ENCODE measurements around the gene COL23A1. TPM values are rescaled to one million over a fixed set of nuclear protein-coding genes. Genes with fewer than 3 reads are reported as not detected.
A peak's percentile ranks its signal among the peaks of the same experiment; 100 is the strongest.

The COL23A1 gene
- total and polyA plus RNA-seq, 2 of the 8 experiments (the other 6 are each of a cell fraction or from before 2014, with no cell fraction given): 3.1 to 4.7 TPM

DNA sequence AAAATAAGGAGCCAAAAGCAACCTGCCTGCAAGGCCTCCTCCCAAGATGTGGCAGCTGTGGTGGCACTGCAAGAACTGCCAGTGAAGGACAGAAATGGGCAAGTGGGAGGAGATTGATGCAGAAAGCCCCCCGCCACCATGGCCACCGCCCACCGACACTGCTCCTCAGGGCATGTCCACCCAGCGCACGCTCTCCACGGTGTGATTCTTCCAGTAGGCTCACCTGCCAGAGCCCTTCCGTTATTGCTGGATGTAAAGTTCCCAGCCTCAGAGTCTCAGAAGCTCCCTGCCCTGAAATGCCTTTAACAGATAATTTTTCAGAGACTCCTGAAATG lies 202.4 kb downstream of the COL23A1 start:
- WGBS, 2 experiments (ENCODE audit: extremely low coverage in 1 of 2, insufficient coverage in 1 of 2, insufficient read length in 1 of 2, insufficient replicate concordance in 2 of 2, low coverage in 1 of 2, low lambda C conversion rate in 2 of 2, missing lambda C conversion rate in 1 of 2): 90% methylated on average over 7 of the region's 7 CpGs; no CpG with 5 or more reads in 1 of the 2 experiments
- no peaks in the 10 kb centered on the region for H3K9me3 ChIP-seq (ENCODE audit: insufficient read depth in 2 of 2, low read depth in 1 of 2, low read length in 1 of 2)
- DNase-seq (ENCODE audit: low read depth in 1 of 2, low spot score in 2 of 2): no peak

More for the DNA sequence above, 202.4 kb downstream of the COL23A1 start:
- Histone ChIP-seq H3K14ac (ENCODE audit: insufficient read length) (no peak overlapping the region), H3K9ac (replicated peaks in 1 of 4; ENCODE audit: extremely low read depth in 1 of 4, low read depth in 3 of 4, low read length in 3 of 4) (no peak overlapping the region), H3K27ac (ENCODE audit: low read depth, low read length) (no peak overlapping the region), H2BK12ac (ENCODE audit: low read depth, low read length) (no peak overlapping the region), H2BK20ac (ENCODE audit: low read length) (no peak overlapping the region), H3K4me3 (ENCODE audit: extremely low read depth in 1 of 4, insufficient read depth in 2 of 4, low read depth in 3 of 4, low read length in 4 of 4) (no peak overlapping the region), H3K18ac (ENCODE audit: extremely low read depth, low read length) (peak overlapping the region; percentile 78), H4K91ac (replicated peaks; ENCODE audit: insufficient read length, low read length) (no peak overlapping the region), H3K36me3 (ENCODE audit: control insufficient read depth in 2 of 4, insufficient read depth in 4 of 4, low read length in 3 of 4) (no peaks in the 10 kb centered on the region), H2BK5ac (ENCODE audit: low read depth, low read length) (peak overlapping the region; percentile 16; the same call in 1 of the 2 replicates), H3K23me2 (ENCODE audit: low read depth, low read length) (no peaks in the 10 kb centered on the region), H2BK15ac (ENCODE audit: low read length) (no peak overlapping the region), H3K56ac (replicated peaks; ENCODE audit: insufficient read length, low read depth, low read length) (no peak overlapping the region), H4K8ac (ENCODE audit: extremely low read depth, insufficient read depth, low read length) (no peak overlapping the region), H3K4me2 (ENCODE audit: insufficient read depth in 1 of 2, low read depth in 2 of 2, low read length in 2 of 2) (no peak overlapping the region), H3K4me1 (replicated peaks in 1 of 4; ENCODE audit: control insufficient read depth in 3 of 4, insufficient read depth in 4 of 4, low read length in 3 of 4) (peaks cover 0 to 20% (median 10%) of the 10 kb centered on the region in 4 experiments; a peak in 5 of 7 replicates), H3K79me2 (ENCODE audit: control insufficient read depth in 1 of 2, insufficient read depth in 2 of 2, low read length in 2 of 2) (no peaks in the 10 kb centered on the region), H2BK120ac (replicated peaks; ENCODE audit: low read depth, low read length) (no peak overlapping the region), H4K5ac (ENCODE audit: insufficient read length, low read depth, low read length) (no peak overlapping the region), H2AFZ (ENCODE audit: low read length) (no peak overlapping the region), H3K27me3 (replicated peaks in 1 of 4; ENCODE audit: control insufficient read depth in 3 of 4, extremely low read depth in 1 of 4, insufficient read depth in 3 of 4, low read length in 3 of 4) (no peaks in the 10 kb centered on the region; a peak in 1 of 7 replicates), H3K79me1 (ENCODE audit: low read depth, low read length) (no peaks in the 10 kb centered on the region), H3K4ac (replicated peaks; ENCODE audit: insufficient read length, low read depth, low read length) (no peak overlapping the region), H2AK5ac (ENCODE audit: low read depth, low read length) (no peak overlapping the region), H3K23ac (ENCODE audit: insufficient read length) (no peak overlapping the region), H4K20me1 (replicated peaks in 1 of 2; ENCODE audit: control insufficient read depth in 1 of 2, insufficient read depth in 2 of 2, low read length in 2 of 2) (peaks cover 0 to 2% of the 10 kb centered on the region in 2 experiments)
- TF ChIP-seq RNF2 (IDR thresholded peaks at IDR 0.05; ENCODE audit: borderline replicate concordance, low read depth, low read length, missing control alignments, poor library complexity, severe bottlenecking): no peak
- TF ChIP-seq NRF1 (IDR thresholded peaks at IDR 0.05; ENCODE audit: low read depth, low read length): no peak
- TF ChIP-seq SUZ12 (IDR thresholded peaks at IDR 0.05; ENCODE audit: low read length): no peak
- no peak for TF ChIP-seq BCL11A (IDR thresholded peaks at IDR 0.05; ENCODE audit: low read depth in 2 of 2, low read length in 2 of 2)
- no peak for TF ChIP-seq CHD2 (IDR thresholded peaks at IDR 0.05; ENCODE audit: low read length)
- no peak for TF ChIP-seq TAF7 (optimal IDR thresholded peaks at IDR 0.05; ENCODE audit: borderline replicate concordance, low read depth, low read length)
- no peak for TF ChIP-seq JUND (IDR thresholded peaks at IDR 0.05; ENCODE audit: low read length)
- TF ChIP-seq GTF2F1 (IDR thresholded peaks at IDR 0.05; ENCODE audit: borderline replicate concordance, low read depth, low read length): no peak
- TF ChIP-seq KDM1A (IDR thresholded peaks at IDR 0.05; ENCODE audit: borderline replicate concordance, low read length): no peak
- no peak for TF ChIP-seq CBX5 (IDR thresholded peaks at IDR 0.05; ENCODE audit: low read depth, low read length)
- FAIRE-seq: no peak
- POLR2A ChIA-PET (ENCODE audit: partially characterized antibody): interaction anchor here (0.7 kb wide), 1 partner anchor 197 kb away, joined by 3 read pairs; no protein-coding TSS in a partner anchor
- CTCF ChIA-PET (ENCODE audit: partially characterized antibody): interaction anchor here (1.3 to 2.1 kb wide), 5 partner anchors 10 to 46 kb away, joined by 3 to 7 read pairs (median 3); no protein-coding TSS in a partner anchor

Data from H1 (cell line).